ENCODE results near the gene EDDM3A. TPM values are rescaled to one million over a fixed set of nuclear protein-coding genes. Genes with fewer than 3 reads are reported as not detected.

The EDDM3A gene
- total RNA-seq, 1 donor from 2014 or later = not detected

DNA sequence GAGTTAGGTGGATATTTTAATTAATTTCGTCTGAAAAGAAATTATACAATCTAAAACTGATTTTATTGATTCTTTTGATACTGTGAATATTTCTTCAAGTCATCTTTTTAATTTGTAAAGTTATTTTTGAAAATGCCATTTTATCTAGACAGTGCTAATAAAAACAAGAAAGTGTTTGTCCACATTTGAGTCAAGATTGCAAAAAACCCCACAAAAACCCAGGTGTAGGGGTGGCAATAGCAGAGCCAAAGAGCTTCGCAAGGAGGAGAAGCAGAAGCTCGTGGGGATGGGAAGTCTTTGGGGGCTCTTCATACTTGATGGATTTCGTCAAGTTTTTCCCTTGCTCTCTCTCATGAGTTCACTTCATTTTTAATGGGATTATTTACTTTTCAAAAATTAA, 41.3 kb downstream of the EDDM3A start:
- Mint-ChIP-seq H3K27me3 (no peaks in the 10 kb centered on the region), H3K4me1 (ENCODE audit: low read depth) (peaks cover 21% of the 10 kb centered on the region)
- TF ChIP-seq, protein P1, sequence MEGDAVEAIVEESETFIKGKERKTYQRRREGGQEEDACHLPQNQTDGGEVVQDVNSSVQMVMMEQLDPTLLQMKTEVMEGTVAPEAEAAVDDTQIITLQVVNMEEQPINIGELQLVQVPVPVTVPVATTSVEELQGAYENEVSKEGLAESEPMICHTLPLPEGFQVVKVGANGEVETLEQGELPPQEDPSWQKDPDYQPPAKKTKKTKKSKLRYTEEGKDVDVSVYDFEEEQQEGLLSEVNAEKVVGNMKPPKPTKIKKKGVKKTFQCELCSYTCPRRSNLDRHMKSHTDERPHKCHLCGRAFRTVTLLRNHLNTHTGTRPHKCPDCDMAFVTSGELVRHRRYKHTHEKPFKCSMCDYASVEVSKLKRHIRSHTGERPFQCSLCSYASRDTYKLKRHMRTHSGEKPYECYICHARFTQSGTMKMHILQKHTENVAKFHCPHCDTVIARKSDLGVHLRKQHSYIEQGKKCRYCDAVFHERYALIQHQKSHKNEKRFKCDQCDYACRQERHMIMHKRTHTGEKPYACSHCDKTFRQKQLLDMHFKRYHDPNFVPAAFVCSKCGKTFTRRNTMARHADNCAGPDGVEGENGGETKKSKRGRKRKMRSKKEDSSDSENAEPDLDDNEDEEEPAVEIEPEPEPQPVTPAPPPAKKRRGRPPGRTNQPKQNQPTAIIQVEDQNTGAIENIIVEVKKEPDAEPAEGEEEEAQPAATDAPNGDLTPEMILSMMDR (IDR thresholded peaks at IDR 0.05; ENCODE audit: unreplicated experiment) = no peak

DNA sequence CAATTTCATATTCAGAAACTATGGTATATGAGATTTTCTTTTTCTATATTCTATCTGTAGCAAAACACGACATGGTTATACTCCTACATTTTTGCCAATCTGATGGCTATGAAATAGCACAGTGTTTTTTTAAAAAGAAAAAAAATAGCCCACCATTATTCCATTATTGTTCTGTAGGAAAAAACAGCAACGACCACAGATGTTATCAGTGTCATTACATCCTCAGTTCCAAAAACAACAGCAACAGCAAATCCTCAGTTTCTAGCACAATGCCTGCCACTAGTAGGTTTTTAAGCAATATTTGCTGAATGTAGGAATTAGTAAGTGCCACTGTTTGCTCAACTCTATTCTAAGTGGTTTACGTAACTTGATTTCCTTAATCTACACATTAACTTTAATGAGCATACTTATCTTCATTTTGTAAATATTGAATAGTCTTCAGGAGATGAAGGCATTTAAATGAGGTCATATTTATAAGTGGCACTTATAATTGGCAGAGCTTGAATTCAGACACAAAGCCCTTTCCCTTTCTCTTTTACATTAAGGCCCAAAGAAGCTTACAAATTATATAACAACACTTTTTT, 43.6 kb downstream of the EDDM3A start:
- Mint-ChIP-seq H3K36me3 (ENCODE audit: insufficient read depth) (no peaks in the 10 kb centered on the region), H3K27ac (no peak overlapping the region), H3K27me3 (no peaks in the 10 kb centered on the region), H3K4me1 (ENCODE audit: low read depth) (peaks cover 27% of the 10 kb centered on the region), H3K9me3 (ENCODE audit: low read depth) (no peaks in the 10 kb centered on the region), H3K4me3 (ENCODE audit: low read depth) (no peak overlapping the region)
- TF ChIP-seq, protein P1 (IDR thresholded peaks at IDR 0.05; ENCODE audit: unreplicated experiment) = no peak
- DNase-seq (ENCODE audit: low spot score, unreplicated experiment) = no peak

More for the DNA sequence above, 41.3 kb downstream of the EDDM3A start:
- Mint-ChIP-seq H3K27ac (no peak overlapping the region), H3K4me3 (ENCODE audit: low read depth) (no peak overlapping the region), H3K9me3 (ENCODE audit: low read depth) (no peaks in the 10 kb centered on the region), H3K36me3 (ENCODE audit: insufficient read depth) (no peaks in the 10 kb centered on the region)
- no peak for DNase-seq (ENCODE audit: low spot score, unreplicated experiment)

DNA sequence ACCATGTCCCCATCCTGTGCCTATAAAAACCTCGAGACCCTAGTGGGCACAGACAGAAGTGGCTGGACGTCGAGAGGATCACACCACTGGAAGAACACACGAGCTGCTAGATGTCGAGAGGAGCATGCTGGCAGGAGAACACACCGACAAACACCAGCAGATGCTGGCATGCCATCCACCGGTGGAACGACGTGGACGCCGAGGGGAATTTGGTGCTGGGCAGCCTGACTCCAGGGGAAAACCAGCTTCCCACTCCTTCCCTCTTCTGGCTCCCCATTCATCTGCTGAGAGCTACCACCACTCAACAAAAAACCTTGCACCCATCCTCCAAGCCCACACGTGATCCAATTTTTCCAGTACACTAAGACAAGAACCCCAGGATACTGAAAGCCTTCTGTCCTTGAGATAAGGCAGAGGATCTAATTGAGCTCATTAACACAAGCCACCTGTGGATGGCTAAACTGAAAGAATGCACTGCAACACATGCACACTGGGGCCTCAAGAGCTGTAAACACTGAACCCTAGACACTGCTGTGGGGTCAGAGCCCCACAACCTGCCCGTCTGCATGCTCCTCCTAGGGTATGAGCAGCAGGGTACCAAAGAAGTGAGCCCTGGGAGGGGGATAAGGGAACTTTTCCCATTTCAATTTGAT, 44.9 kb downstream of the EDDM3A start:
- DNase-seq (ENCODE audit: low spot score, unreplicated experiment) = no peak
- Mint-ChIP-seq H3K9me3 (ENCODE audit: low read depth) (no peaks in the 10 kb centered on the region), H3K4me1 (ENCODE audit: low read depth) (peaks cover 30% of the 10 kb centered on the region), H3K36me3 (ENCODE audit: insufficient read depth) (no peaks in the 10 kb centered on the region), H3K27me3 (no peaks in the 10 kb centered on the region), H3K27ac (no peak overlapping the region), H3K4me3 (ENCODE audit: low read depth) (no peak overlapping the region)
- TF ChIP-seq, protein P1 (IDR thresholded peaks at IDR 0.05; ENCODE audit: unreplicated experiment) = no peak

DNA sequence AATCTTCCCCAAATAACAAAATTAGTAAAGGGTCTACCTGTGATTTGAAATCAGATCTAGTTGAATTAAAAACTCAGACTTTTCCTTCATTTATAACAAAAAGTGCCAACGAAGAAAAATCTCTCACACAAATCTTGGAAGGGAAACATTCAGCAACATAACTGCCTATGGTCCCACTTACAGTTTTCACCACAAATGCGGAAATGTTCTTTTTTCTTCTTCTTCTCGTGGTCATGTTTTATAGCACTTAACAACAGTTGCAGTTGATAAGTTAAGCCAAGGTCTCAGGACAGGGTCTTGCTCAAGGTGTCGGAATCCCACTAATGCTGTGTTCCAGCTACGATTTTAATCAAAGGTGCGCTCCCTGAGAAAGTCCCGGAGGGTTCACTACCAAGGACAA, 45.5 kb downstream of the EDDM3A start:
- H3K4me1 Mint-ChIP-seq (ENCODE audit: low read depth) = peaks cover 30% of the 10 kb centered on the region
- H3K27ac Mint-ChIP-seq = no peak overlapping the region
- no peaks in the 10 kb centered on the region for H3K36me3 Mint-ChIP-seq (ENCODE audit: insufficient read depth)
- H3K27me3 Mint-ChIP-seq = no peaks in the 10 kb centered on the region
- TF ChIP-seq, protein P1 (IDR thresholded peaks at IDR 0.05; ENCODE audit: unreplicated experiment) = no peak
- no peaks in the 10 kb centered on the region for H3K9me3 Mint-ChIP-seq (ENCODE audit: low read depth)
- DNase-seq (ENCODE audit: low spot score, unreplicated experiment) = no peak
- H3K4me3 Mint-ChIP-seq (ENCODE audit: low read depth) = no peak overlapping the region

DNA sequence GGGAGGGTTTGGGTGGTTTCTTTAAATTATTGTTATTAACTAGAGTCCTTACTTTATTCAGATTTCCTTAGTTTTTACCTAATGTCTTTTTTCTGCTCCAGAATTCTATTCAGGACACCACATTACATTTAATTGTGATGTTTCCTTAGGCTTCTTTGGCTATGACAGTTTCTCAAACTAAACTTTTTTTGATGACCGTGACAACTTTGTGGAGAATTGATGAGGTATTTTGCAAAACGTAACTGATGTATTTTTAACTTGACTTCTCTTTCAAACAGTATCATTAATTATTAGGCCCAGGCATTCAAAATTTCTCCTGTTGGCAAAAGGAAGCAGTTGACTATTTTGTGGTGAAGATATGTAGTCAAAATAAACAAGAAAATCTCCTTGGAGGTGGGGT, 45.9 kb downstream of the EDDM3A start:
- H3K36me3 Mint-ChIP-seq (ENCODE audit: insufficient read depth) = no peaks in the 10 kb centered on the region
- TF ChIP-seq, protein P1 (IDR thresholded peaks at IDR 0.05; ENCODE audit: unreplicated experiment) = no peak
- peak overlapping the region; percentile 12 for H3K27ac Mint-ChIP-seq
- DNase-seq (ENCODE audit: low spot score, unreplicated experiment) = no peak
- peaks cover 30% of the 10 kb centered on the region for H3K4me1 Mint-ChIP-seq (ENCODE audit: low read depth)
- no peak overlapping the region for H3K4me3 Mint-ChIP-seq (ENCODE audit: low read depth)
- H3K9me3 Mint-ChIP-seq (ENCODE audit: low read depth) = no peaks in the 10 kb centered on the region
- no peaks in the 10 kb centered on the region for H3K27me3 Mint-ChIP-seq

Data from progenitor cell of endocrine pancreas (in vitro differentiated cells).